OCI-M1 (cell line): ENCODE measurements around the gene ZC3H12A.

ENCODE experiments used
- DNase-seq: peaks from one replicate; lab custom pipeline; 2025; lab: John Stamatoyannopoulos, UW

The ZC3H12A gene

DNA sequence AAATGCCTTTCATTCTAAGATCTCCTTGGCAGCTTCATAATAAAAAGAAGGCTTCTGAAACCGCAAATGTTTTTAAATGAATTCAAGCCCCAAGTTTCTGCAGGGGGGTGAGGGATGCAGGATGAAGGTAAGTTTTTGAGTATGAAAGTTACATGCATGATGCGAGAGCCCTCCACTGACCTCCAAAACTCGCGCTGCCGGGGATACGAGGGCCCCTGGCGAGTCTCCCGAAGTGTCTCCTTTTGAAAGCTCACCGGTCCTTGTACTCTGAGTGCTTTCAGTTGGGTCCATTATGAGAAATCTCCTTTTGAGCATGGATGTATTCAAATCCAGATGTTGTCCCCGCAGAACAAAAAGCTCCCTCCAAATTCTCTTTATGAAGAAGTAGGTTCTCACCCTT, 18.9 kb upstream of the ZC3H12A start:
- DNase-seq = no peak

DNA sequence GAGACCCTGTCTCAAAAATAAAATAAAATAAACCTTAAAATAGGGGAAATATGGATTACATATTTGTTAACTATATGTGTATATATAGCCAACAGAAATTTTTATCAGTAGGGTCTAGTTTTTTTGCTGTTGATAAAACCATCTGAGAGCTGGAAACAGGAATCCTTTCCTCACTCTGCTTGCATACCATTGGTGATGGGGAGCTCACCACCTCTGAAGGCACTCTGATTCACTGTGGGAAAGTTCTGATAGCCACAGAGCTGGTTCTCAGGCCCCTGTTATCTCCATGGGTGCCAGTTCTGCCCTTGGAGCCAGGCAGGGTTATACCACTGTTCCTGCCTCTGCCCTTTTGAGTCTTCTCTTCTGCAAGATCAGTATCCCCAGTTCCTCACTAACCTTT, 17.8 kb upstream of the ZC3H12A start:
- no peak for DNase-seq

DNA sequence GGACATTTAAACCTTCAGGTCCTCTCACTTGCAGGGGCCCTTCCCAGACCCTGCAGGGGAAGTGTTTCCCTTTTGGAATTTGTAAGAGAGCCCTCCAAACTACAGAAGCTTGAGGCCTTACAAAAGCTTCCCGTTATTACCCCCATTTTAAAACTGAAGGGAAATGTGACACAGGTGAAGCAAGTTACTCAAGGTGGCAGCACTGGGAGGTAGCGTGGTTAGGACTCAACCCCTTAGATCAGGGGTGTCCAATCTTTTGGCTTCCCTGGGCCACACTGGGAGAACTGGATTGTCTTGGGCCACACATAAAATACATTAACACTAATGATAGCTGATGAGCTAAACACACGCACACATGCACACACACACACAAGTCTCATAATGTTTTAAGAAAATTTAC, 15.8 kb upstream of the ZC3H12A start:
- DNase-seq = no peak

DNA sequence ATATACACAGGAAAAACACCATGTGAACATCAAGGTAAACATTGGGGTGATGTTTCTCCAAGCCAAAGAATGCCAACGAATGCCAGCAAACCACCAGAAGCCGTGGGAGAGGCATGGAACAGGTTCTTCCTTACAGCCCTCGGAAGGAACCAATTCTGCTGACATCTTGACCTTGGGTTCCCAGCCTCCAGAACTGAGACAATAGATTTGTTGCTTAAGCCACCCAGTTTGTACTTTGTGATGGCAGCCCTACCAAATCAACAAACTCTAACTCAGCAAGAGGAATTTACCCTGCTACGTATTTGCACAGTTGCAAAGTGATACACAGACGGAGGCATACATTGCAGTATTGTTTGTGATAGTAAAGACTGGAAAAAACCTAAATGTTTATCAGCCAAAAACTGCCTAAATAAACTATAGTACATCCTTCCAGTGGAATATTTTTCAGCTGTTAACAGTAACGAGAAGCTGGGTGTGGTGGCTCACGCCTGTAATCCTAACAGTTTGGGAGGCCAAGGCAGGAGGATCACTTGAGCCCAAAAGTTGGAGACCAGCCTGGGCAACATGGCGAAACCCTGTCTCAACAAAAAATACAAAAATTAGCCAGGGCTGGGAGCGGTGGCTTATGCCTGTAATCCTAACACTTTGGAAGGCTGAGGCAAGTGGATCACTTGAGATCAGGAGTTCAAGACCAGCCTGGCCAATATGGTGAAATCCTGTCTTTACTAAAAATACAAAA, 12.5 kb upstream of the ZC3H12A start:
- DNase-seq = no peak

DNA sequence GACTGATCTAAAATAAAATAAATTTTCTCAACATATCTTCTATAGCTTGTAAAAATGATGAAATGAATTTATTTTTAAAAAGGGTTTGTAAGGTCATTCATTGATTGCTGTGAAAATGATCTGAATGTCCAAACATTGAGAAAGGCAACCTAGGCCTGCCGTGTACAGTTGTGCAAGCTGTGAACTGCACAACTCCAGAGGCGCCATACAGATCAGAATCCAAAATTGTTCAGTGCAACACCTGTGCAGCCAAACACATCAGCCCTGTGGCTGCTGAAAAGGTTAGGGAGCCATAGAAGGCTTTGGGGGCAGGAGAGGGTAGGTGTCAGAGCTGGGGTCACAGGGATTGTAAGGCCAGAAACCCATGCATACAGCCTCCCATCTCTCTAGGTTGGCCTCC, 9.9 kb upstream of the ZC3H12A start:
- DNase-seq = no peak

DNA sequence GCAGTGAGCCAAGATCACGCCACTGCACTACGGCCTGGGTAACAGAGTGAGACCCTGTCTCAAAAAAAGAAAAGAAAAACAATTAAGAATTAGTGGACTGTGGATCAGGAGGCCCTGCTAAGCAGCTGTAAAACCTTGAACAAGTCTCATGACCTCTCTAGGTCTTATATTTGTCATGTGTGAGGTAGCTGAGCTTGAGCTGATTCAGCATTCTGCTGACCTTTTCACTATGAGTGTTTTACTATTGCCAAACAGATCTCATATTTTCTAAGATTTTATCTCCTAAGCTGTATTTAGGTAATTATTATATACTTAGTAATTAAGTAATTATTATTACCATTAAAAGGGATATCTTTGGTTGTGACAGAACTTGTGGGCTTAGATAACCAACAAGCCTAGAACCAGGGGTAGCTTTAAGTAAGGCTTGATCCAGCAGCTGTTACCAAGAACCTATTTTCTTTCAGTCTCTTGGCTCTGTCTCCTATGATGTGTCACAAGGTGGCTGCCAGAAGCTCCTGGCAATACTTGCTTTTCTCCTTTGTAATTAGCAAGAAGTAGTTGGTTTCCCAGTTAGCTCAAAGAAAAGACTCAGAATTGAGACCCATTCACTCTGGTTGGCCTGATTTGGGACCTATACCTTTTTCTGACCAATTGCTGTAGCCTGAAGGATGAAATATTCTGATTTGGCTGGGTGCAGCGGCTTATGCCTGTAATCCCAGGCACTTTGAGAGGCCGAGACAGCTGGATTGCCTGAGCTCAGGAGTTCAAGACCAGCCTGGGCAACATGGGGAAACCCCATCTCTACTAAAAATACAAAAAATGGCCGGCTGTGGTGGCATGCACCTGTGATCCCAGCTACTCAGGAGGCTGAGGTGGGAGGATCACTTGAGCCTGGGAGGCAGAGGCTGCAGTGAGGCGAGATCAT, 8.5 kb upstream of the ZC3H12A start:
- DNase-seq = no peak

DNA sequence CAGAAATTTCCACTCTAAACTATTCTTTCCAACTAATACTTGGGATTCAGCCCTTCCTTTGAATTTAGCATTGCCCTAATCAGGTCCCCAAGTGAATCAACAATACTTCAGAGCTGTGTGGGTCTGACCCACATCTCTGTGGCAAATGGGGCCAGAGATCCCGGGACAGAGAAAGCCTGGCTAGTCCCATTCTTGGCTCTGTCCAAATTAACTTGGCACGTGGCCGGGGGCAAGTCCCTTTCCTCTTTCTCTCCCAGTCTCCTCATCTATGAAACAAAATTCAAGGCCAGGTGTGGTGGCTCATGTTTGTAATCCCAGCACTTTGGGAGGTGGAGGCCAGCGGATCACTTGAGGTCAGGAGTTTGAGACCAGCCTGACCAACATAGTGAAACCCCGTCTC, 6.3 kb upstream of the ZC3H12A start:
- DNase-seq = no peak

DNA sequence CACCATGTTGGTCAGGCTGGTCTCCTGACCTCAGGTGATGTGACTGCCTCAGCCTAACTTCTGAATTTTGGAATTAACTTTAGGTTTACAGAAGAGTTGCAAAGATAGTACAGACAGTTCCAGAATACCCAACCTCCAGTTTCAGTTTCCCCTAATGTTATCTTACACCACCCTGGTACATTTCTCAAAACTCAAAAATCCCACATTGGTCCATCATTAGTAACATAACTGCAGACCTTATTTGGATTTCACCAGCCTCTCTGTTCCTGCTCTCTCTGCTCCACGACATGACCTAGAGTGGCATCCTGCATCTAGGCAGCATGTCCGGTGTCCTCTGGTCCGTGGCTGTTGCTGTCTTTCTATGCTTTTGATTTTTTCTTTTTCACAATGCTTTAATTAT, 5.0 kb upstream of the ZC3H12A start:
- DNase-seq = peak; percentile 34

DNA sequence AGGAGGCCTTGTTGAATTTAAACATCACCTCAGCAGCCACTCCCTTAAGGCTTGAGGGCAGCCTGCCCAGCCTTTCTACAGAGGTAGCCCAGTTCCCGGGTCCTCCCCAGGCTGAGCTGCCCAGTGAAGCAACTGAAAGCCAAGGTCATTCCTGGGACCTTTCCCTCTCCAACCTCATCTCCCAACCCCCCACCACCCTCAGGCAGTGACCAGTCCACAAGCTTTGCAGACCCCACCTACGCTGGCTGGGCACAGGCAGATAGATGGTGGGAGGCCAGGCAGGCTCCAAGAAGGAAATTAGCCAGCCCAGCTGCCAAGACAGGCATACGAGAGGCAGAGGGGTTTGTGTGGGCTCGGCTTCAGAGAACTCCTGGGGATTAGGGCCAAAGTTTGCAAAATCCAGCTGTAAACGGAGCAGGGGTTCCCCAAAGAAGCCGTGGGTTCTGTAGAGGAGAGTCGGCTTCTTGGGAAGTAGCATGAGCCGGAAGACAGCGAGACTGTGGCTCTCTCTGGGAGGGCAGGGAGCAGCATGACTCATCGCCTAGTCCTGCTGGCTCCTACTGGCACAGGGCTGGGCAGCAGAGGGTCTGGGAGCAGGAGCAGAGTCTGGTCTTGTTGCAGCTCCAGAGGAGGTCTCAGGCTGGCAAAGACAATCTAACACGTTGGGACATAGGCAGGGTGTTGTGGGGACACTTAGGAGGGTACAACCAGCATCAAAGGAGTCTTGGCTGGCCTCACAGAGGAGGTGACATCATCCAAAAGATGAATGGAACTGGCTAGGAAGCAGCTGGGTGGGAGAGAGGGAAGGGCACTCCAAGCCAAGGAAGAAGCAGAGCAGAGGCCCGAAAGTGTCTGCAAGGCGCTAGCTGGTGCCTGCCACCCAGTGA, 2.8 kb upstream of the ZC3H12A start:
- DNase-seq = peak; percentile 45

DNA sequence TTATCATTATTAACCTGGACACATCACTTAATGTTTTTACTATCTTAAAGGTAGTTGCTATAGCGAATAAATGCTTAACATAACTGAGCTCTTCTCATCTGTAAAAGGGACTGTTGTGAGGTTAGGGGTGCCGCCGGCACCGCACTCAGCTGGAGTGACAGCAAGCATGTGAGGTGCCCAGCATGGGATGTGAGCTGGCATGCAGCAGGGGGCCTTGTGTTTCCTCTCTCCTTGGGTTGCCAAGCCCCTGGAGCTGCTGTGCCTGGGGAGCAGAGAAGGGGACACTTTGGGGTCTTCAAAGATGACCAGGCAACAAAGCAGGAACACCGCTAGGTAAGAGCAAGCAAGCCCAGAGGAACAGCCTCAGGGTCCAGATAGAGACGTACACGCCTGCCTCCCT, 2.1 kb upstream of the ZC3H12A start:
- DNase-seq = no peak

DNA sequence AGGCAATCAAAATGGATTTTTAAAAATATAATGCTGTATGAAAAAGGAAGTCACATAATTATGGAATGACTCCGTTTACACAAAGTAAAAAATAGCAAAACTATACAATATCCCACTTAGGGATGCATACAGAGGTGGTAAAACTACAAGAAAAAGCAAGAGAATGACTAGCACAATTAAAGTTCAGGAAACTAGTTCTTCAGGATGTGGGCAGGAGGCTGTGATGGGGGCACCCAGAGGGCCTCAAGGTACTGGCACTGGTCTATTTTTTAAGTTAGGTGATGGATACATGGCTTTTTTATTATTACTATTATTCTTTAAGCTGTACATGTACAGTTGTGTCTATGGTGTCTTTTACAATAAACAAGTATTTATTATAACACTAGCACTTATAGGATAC, 1.4 kb upstream of the ZC3H12A start:
- DNase-seq = no peak

DNA sequence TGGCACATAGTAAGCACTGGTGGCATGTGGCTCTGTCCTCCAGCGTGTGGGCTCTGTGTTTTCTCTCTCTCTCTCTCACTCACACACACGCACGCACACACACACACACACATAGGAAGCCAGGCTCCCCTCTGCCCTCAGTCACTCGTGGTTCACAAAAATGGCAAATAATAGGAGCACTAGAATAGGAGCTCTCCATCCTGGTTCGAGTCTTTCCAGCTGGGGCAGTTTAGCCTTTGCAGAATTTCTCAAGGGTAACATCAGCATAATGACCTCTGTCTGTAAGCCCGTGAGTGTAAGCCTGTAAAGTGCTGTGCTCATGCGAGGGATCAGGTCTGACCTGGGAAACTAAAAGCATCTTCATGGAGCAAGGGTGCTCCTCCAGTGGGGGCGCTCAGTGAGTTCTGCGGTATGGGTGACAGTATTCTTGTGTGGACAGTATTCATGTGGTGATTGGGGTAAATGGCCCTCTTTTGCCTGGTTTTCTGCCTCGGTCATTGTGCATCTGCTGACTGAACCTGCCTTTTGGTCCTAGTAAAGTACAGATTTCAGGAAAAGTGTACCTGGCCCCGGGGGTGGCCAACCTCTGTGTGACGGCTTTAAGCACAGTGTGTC, 842 bp upstream of the ZC3H12A start:
- DNase-seq = peak; percentile 38

DNA sequence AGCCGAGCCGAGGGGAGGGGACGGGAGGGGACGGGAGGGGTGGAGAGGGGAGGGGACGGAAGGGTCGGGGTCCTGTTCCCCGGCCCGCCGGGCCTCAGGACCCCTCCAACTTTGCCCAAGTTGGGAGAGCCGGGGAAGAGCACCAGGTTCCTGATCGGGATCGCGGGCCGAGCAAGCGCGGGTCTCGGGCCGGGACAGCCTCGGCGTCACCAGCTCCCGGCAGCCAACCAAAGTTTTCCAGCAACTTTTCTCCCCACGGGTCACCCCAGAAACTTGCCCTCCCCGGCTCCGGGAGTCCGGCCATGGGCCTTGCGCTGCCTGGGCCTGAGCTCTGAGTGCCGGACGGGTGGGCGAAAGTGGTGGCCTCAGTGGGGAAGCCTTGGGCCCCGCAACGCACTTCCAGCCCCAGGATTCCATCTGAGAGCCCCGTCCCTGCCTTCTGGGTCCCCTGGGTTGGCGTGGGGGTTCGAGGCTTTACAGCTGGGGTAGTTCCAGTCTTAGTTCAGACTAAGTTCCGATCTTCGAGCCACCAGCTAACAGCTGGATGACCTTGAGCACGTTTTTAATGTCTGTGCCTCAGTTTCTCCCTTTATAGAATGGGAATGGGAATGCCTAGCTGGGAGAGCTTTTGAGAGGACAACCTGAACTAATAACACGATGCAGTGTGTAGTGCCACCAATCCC, 458 bp downstream of the ZC3H12A start:
- peak; percentile 53 for DNase-seq

DNA sequence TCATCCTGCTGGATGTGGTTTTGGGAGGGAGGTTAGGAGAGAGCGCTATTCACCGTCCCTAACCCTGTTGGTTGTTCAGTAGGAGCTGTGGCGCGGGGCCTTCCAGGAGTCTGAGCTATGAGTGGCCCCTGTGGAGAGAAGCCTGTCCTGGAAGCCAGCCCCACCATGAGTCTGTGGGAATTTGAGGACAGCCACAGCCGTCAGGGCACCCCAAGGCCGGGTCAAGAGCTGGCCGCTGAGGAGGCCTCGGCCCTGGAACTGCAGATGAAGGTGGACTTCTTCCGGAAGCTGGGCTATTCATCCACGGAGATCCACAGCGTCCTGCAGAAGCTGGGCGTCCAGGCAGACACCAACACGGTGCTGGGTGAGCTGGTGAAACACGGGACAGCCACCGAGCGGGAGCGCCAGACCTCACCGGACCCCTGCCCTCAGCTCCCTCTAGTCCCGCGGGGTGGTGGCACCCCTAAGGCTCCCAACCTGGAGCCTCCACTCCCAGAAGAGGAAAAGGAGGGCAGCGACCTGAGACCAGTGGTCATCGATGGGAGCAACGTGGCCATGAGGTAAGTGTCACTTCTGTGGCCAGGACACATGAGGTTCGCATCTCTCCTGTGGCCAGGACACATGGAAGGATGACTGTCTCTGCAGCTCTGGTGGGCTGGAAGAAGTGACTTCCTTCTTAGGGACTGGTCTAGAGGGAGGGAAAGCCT, 1.2 kb downstream of the ZC3H12A start:
- DNase-seq = no peak

DNA sequence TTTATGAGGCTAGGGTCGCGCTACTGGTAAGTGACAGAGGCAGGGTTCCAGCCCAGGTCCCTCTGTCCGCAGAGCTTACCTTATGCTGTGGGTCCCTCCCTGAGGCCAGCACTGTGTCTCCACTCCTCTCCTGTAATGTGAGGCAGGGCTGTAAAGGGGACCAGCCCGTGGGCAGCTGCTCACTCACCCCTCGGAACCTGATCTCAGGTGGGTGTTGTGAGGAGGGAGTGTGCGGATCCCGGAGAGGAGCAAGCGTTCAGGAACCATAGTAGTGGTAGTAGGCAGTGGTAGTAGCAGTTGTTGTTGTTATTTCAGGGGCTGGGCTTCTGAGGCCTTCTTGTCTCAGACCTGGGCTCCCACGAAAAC, 1.7 kb downstream of the ZC3H12A start:
- DNase-seq = no peak

DNA sequence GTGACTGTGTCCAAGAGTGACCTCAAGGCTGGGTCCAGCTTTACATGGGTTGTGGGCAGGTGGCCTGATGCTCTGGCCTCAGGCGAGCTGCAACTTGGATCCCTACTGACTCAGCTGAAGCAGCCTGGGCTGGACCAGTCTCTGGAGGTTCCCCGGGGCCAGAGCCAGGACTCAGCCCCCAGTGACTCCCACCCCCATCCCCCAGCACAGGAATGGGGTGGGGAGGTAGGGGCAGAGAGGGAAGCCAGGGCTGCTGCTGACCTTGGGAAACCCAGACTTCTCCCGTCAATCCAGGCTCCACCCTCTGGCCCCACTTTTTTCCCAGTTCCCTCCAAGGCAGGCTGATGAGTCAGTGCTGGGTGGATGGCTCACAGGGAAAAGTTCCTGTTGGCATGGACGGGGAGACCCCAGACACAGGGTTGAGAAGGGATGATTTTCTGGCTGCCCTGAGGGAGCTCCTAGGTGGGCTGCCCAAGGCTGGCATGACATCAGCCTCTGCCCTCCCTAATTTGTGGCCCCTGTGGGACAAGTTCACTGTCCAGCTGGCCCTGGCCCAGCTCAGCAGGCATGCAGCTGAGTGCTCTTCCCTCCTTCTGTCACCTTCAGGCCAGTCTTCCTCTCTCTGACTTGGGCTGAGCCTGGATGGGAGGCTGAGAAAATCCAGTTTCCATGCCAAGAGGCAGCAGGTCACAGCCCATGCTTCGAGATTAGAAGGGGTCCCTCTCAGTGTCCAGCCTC, 2.2 kb downstream of the ZC3H12A start:
- no peak for DNase-seq

DNA sequence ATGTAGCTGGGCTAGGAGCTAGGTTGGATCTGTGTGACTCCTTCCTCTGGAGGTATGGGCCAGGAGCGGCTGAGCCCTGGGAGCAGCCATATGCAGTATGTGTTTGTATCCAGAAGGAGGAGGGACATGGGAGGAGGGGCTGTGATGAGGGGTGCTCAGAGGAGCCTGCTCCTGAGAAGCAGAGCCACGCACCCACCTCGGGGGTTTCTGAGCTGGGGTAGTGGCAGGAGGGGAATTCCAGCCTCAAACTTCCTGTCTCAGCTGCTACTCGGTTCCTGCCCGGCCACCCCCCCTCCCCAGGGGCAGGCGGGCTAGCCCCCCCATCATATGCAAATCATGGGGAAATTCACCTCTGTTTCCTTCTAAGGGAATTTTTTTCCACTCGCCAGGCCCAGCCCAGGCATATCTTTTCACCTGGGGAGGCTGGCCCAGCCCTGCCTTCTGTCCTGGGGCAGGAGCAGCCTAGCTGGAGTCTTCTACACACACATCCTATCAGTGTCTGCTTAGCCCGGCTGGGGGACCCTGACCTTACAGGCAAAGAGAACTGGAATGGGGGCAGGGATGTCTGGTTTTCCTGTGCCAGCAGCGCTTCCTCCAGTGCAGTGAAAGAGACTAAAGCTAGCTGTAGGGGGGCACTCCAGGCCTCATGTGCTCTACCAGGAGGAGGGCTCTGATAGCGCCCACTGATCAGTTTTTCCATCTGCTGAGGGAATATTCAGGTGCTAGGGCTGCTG, 3.0 kb downstream of the ZC3H12A start:
- DNase-seq = no peak

DNA sequence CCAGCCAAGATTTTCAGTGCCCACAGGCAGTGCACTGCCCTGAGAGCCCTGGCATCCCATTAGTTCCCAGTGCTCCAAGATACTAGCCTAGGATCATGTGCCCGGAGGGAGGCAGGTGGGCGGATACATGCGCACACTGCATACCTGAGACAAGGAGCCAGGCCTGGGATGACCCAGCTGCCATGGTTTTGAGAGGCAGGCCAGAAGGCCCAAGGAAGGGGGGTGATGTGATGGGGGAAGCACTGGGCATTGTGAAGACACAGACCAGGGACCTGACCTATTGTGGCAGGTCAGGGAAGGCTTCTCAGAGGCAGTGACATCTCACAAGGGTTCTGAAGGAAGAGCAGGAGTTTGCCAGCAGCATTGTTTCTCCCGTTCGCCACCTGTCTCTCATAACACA, 3.6 kb downstream of the ZC3H12A start:
- no peak for DNase-seq

DNA sequence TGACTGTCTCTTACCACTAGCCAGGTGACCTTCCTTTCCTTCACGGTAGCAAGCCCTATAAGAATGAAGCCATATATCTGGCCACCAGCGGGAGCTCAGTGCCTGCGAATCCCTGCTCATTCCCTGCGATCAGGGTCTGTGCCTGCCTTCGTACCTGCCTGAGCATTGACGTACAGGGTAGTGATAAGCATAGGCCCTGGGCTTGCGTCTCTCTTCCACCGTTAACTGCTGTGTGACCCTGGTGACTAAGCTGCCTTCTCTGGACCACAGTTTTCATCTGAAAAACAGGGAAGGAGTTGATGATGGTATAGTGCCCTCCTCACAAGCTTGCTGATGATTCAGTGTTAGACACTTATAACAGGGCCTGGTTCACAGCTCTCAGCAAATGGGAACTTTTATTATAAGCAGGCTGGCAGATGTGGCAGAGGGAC, 4.1 kb downstream of the ZC3H12A start:
- no peak for DNase-seq
